ENCODE data around the gene TMC1. TPM values are rescaled to one million over a fixed set of nuclear protein-coding genes. Genes with fewer than 3 reads are reported as not detected.
"Not testable (repeated sequence)": the region's sequence is repeated elsewhere in the genome, so short reads cannot be mapped to it uniquely, and the experiment has no call there.

Gene TMC1
- total RNA-seq, 4 donors from 2014 or later = 0.12 to 0.56 (median 0.13) TPM; not detected in 1

- ATAC-seq (ENCODE audit: low FRiP score) = no peak
- no peak for DNase-seq (ENCODE audit: low spot score)
- TF ChIP-seq CTCF (IDR thresholded peaks at IDR 0.05) = no peak
Measured at GRCh38 chr9:72791436-72791835, 270.0 kb downstream of the TMC1 start.

DNA sequence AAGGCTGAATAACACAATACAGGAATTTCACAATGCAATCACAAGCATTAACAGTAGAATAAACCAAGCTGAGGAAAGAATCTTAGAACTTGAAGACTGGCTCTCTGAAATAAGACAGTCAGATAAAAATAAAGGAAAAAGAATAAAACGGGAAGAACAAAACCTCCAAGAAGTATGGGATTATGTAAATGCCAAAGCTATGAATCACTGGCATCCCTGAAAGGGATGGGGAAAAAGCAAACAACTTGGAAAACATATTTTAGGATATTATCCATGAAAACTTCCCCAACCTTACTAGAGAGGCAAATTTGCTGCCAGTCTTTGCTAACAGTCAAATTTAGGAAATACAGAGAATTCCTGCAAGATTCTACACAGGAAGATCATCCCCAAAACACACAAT, 273.5 kb downstream of the TMC1 start:
- ATAC-seq (ENCODE audit: low FRiP score) (no peak), DNase-seq (ENCODE audit: low spot score) (no peak)
- no peak for TF ChIP-seq CTCF (IDR thresholded peaks at IDR 0.05)

GRCh38 chr9:72800328-72800994, 279.1 kb downstream of the TMC1 start:
- no peak for TF ChIP-seq CTCF (IDR thresholded peaks at IDR 0.05)
- DNase-seq (ENCODE audit: low spot score) (no peak), ATAC-seq (ENCODE audit: low FRiP score) (no peak)

DNA sequence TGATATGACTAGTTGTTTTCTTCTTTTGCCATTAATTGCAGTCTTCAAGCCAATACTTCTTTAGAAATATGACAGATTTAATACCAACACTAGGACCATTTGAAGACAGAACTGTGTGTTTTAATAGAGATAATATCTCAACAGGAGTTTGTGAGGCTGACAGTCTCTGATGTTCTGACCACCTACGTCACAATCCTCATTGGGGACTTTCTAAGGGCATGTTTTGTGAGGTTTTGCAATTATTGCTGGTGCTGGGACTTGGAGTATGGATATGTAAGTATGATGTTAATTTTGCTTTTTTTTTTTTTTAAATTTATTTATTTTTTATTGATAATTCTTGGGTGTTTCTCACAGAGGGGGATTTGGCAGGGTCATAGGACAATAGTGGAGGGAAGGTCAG, 283.8 kb downstream of the TMC1 start:
- no peak for DNase-seq (ENCODE audit: low spot score)

DNA sequence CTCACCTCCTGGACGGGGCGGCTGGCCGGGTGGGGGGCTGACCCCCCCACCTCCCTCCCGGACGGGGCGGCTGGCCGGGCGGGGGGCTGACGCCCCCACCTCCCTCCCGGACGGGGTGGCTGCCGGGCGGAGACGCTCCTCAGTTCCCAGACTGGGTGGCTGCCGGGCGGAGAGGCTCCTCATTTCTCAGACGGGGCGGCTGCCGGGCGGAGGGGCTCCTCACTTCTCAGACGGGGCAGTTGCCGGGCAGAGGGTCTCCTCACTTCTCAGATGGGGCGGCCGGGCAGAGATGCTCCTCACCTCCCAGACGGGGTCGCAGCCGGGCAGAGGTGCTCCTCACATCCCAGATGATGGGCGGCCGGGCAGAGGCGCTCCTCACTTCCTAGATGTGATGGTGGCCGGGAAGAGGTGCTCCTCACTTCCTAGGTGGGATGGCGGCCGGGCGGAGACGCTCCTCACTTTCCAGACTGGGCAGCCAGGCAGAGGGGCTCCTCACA, 285.0 kb downstream of the TMC1 start:
- not testable (repeated sequence) for ATAC-seq (ENCODE audit: low FRiP score); DNase-seq (ENCODE audit: low spot score)

More for the DNA sequence above, 283.8 kb downstream of the TMC1 start:
- no peak for ATAC-seq (ENCODE audit: low FRiP score)
- no peak for TF ChIP-seq CTCF (IDR thresholded peaks at IDR 0.05)

GRCh38 chr9:72807765-72808445, 286.5 kb downstream of the TMC1 start:
- no peak for ATAC-seq (ENCODE audit: low FRiP score)
- no peak for DNase-seq (ENCODE audit: low spot score)
- no peak for TF ChIP-seq CTCF (IDR thresholded peaks at IDR 0.05)

GRCh38 chr9:72808446-72808768, 287.0 kb downstream of the TMC1 start:
- TF ChIP-seq CTCF (IDR thresholded peaks at IDR 0.05) = no peak
- ATAC-seq (ENCODE audit: low FRiP score) (no peak), DNase-seq (ENCODE audit: low spot score) (no peak)

Measured in omental fat pad (tissue), 4 donors.